Suprapubic skin (tissue), 4 donors: ENCODE measurements around the gene POTEB3.
"Not testable (repeated sequence)": the region's sequence is repeated elsewhere in the genome, so short reads cannot be mapped to it uniquely, and the experiment has no call there.

Source experiments
- CTCF ChIP-seq, 2 donors: fragments of 200-600 bp in 1 of 2; fragments of 450-650 bp in 1 of 2; sonication (generic) in 1 of 2; IDR thresholded peaks; one replicate each; pipeline ENCODE4 v1.5.1; 2016 to 2019; ENCODE audit warnings: antibody characterized with exemption in 2 of 2, mild to moderate bottlenecking in 1 of 2, moderate library complexity in 1 of 2
- EP300 ChIP-seq: sonication (generic); formaldehyde crosslinking; IDR thresholded peaks from one replicate; pipeline ENCODE4 v1.6.1; 2017; ENCODE audit warnings: antibody characterized with exemption
- POLR2A ChIP-seq, 2 donors: fragments of 450-650 bp; IDR thresholded peaks; one replicate each; pipeline ENCODE4 v1.6.1; 2017; ENCODE audit warnings: antibody characterized with exemption in 2 of 2, mild to moderate bottlenecking in 2 of 2, moderate library complexity in 2 of 2
- POLR2AphosphoS5 ChIP-seq, 3 donors: sonication (generic); formaldehyde crosslinking; IDR thresholded peaks; one replicate each; pipeline ENCODE4 v1.6.1; 2017; ENCODE audit warnings: antibody characterized with exemption in 3 of 3

DNA sequence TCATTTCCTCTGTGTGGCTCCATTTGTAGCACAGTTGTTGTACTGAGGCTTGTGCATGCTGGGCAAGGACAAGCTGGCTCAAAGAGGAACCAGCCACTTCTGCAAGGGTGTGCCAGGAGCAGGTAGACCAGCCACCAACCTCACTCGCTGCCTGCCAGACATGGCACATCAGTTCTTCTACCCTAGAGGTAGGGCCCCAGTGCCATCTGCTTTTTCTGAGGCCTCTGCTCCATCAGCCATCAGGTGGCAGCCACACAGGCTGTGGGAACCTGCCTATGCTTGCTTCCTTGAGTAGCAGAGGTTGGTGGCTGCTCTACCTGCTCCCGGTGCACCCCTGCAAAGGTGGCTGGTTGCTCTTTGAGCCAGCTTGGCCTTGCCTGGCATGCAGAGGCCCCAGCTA, 42.6 kb downstream of the POTEB3 start:
- not testable (repeated sequence) for TF ChIP-seq CTCF (IDR thresholded peaks at IDR 0.05); POLR2AphosphoS5 (IDR thresholded peaks at IDR 0.05); POLR2A (IDR thresholded peaks at IDR 0.05); EP300
